K562 (cell line): ENCODE measurements around the gene HDAC7. TPM values are rescaled to one million over a fixed set of nuclear protein-coding genes. Genes with fewer than 3 reads are reported as not detected.

Experiments used
- ATAC-seq: fragments of 200-7000 bp; cut with Tn5 transposase; 3 replicates; pipeline ENCODE4 v1.9.1; 2020; ENCODE audit warnings: moderate library complexity
- BruUV-seq: library from RNA; stranded (reverse); fragments of 400-500 nt; replicated peaks from 2 replicates; lab custom pipeline; 2021; lab: Mats Ljungman, UMichigan
- CTCF ChIA-PET: fragments of 300-600 bp; formaldehyde crosslinking; extraction: SDS; loops from one replicate; lab custom pipeline; 2021; ENCODE audit warnings: low intra/inter-chr PET ratio; lab: Yijun Ruan, JAX
- POLR2A ChIA-PET: fragments of 300-600, 350-650 bp; sonication (Branson Sonifier 250); formaldehyde crosslinking; extraction: SDS; loops from one replicate; lab custom pipeline; 2021; ENCODE audit warnings: antibody characterized with exemption, inconsistent platforms; lab: Yijun Ruan, JAX
- DNase-seq, 4 experiments: peaks; one replicate each; pipeline versions ENCODE4 v3.0.0 to v3.0.0-alpha.2; 2011 to 2018; ENCODE audit warnings: low spot score in 3 of 4, mixed read lengths in 3 of 4; ENCODE audit errors: extremely low read depth in 1 of 4
- FAIRE-seq: peaks from 2 replicates; lab custom pipeline; 2011; peaks lifted over from hg19 to GRCh38; lab: Jason Lieb, UNC
- H2AFZ ChIP-seq: 2 replicates; pipeline ENCODE4 v1.6.0; 2011; ENCODE audit warnings: low read depth, low read length, control low read depth, inconsistent platforms
- H3K27ac ChIP-seq: fragments of 200-600 bp; 3 replicates; pipeline ENCODE4 v1.8.0; 2011; ENCODE audit warnings: low read depth, mild to moderate bottlenecking, control low read depth, inconsistent platforms, low read length, moderate library complexity, mixed read lengths; ENCODE audit errors: extremely low read depth
- H3K27me3 ChIP-seq, 2 experiments: fragments of 300-600 bp in 1 of 2; 2 replicates in 1 of 2; 3 replicates in 1 of 2; pipeline versions ENCODE4 v1.6.0 to v1.8.0; 2011; ENCODE audit warnings: inconsistent platforms in 2 of 2, low read length in 2 of 2, mild to moderate bottlenecking in 1 of 2, mixed read lengths in 1 of 2, moderate library complexity in 1 of 2; ENCODE audit not compliant: control insufficient read depth in 2 of 2, insufficient read depth in 2 of 2
- H3K36me3 ChIP-seq: fragments of 300-600 bp; 3 replicates; pipeline ENCODE4 v1.8.0; 2011; ENCODE audit warnings: mild to moderate bottlenecking, low read length, inconsistent platforms; ENCODE audit not compliant: control insufficient read depth, insufficient read depth
- H3K4me1 ChIP-seq, 2 experiments: fragments of 200-600 bp in 1 of 2; replicated peaks in 1 of 2; 2 replicates in 1 of 2; 3 replicates in 1 of 2; pipeline versions ENCODE4 v1.5.1 to v1.8.0; 2011; ENCODE audit warnings: inconsistent platforms in 2 of 2, low read length in 2 of 2, mild to moderate bottlenecking in 1 of 2, mixed read lengths in 1 of 2, moderate library complexity in 1 of 2; ENCODE audit not compliant: control insufficient read depth in 2 of 2, insufficient read depth in 2 of 2
- H3K4me2 ChIP-seq: 2 replicates; pipeline ENCODE4 v1.6.1; 2011; ENCODE audit warnings: low read length, control low read depth, inconsistent platforms, mixed read lengths; ENCODE audit not compliant: insufficient read depth
- H3K4me3 ChIP-seq: fragments of 200-600 bp; sonication (generic), shearing (Covaris generic); 2 replicates; pipeline ENCODE4 v1.5.1; 2016; ENCODE audit warnings: control low read depth, inconsistent platforms
- H3K79me2 ChIP-seq: fragments of 200-600 bp; 3 replicates; pipeline ENCODE4 v1.8.0; 2011; ENCODE audit warnings: low read length, inconsistent platforms; ENCODE audit not compliant: control insufficient read depth, insufficient read depth
- H3K9ac ChIP-seq, 2 experiments: 2 replicates each; pipeline versions ENCODE4 v1.6.0 to v1.6.1; 2011; ENCODE audit warnings: low read depth in 2 of 2, low read length in 2 of 2, control low read depth in 1 of 2, inconsistent platforms in 1 of 2, mild to moderate bottlenecking in 1 of 2, mixed read lengths in 1 of 2; ENCODE audit not compliant: insufficient read depth in 1 of 2
- H3K9me1 ChIP-seq: one replicate; pipeline ENCODE4 v1.6.0; 2011; ENCODE audit warnings: inconsistent platforms, mild to moderate bottlenecking, low read length, moderate library complexity; ENCODE audit not compliant: control insufficient read depth, insufficient read depth
- H3K9me3 ChIP-seq: replicated peaks from 2 replicates; pipeline ENCODE4 v1.5.1; 2011; ENCODE audit warnings: low read depth, low read length, inconsistent platforms; ENCODE audit not compliant: control insufficient read depth, insufficient read depth
- H4K20me1 ChIP-seq: replicated peaks from 2 replicates; pipeline ENCODE4 v1.6.1; 2011; ENCODE audit warnings: low read length, inconsistent platforms, mixed read lengths; ENCODE audit not compliant: control insufficient read depth, insufficient read depth
- CXXC5 ChIP-seq: fragments of 250-450 bp; sonication (Bioruptor Pico); IDR thresholded peaks from 2 replicates; pipeline ENCODE4 v1.8.0; 2022; ENCODE audit warnings: inconsistent platforms, mild to moderate bottlenecking, moderate library complexity
- FOS ChIP-seq: IDR thresholded peaks from 3 replicates; pipeline ENCODE4 v1.6.1; 2011; ENCODE audit not compliant: insufficient read length; ENCODE audit errors: extremely low read depth
- GMEB1 ChIP-seq: fragments of 250-450 bp; sonication (Bioruptor Pico); IDR thresholded peaks from 2 replicates; pipeline ENCODE4 v1.4.0; 2020; ENCODE audit warnings: mild to moderate bottlenecking
- JUND ChIP-seq, 2 experiments: IDR thresholded peaks; 2 replicates in 1 of 2; 3 replicates in 1 of 2; pipeline ENCODE4 v1.6.1; 2011; ENCODE audit warnings: borderline replicate concordance in 2 of 2, low read depth in 2 of 2, low read length in 2 of 2, improper control_type of control experiment in 1 of 2, missing biosample characterization in 1 of 2, missing genetic modification characterization in 1 of 2, missing genetic modification reagents in 1 of 2
- L3MBTL2 ChIP-seq: fragments of 450-650 bp; IDR thresholded peaks from 2 replicates; pipeline ENCODE4 v1.6.1; 2016; ENCODE audit warnings: mild to moderate bottlenecking, moderate library complexity
- NCOR1 ChIP-seq: fragments of 450-650 bp; IDR thresholded peaks from 2 replicates; pipeline ENCODE4 v1.6.1; 2016; ENCODE audit warnings: mild to moderate bottlenecking, moderate library complexity
- NFYB ChIP-seq: IDR thresholded peaks from 2 replicates; pipeline ENCODE4 v1.6.1; 2011; ENCODE audit warnings: mild to moderate bottlenecking, moderate library complexity; ENCODE audit not compliant: insufficient read length; ENCODE audit errors: extremely low read depth
- PCBP1 ChIP-seq: fragments of 200-400 bp; formaldehyde crosslinking; IDR thresholded peaks from 2 replicates; pipeline ENCODE4 v1.6.1; 2018; ENCODE audit warnings: mild to moderate bottlenecking, low read depth, low read length; ENCODE audit not compliant: poor library complexity, severe bottlenecking
- ZBTB11 ChIP-seq, 3 experiments: fragments of 200-800 bp in 1 of 3; fragments of 250-450 bp in 1 of 3; fragments of 450-650 bp in 1 of 3; sonication (Bioruptor Pico) in 1 of 3; sonication (Bioruptor generic) in 1 of 3; formaldehyde crosslinking in 1 of 3; IDR thresholded peaks; 2 replicates each; pipeline versions ENCODE4 v1.6.1 to v1.8.0; 2016 to 2022; ENCODE audit warnings: mild to moderate bottlenecking in 2 of 3, missing genetic modification characterization in 2 of 3, missing compliant biosample characterization in 1 of 3, moderate library complexity in 1 of 3
- WGBS: fragments of 100-300 bp; shearing (Covaris generic); methylation state at CpG from one replicate; pipeline ENCODE4 v1.1.6; 2016; ENCODE audit warnings: low coverage, mixed read lengths; ENCODE audit not compliant: insufficient coverage; ENCODE audit errors: missing lambda C conversion rate; 5-methylcytosine and 5-hydroxymethylcytosine counted together
- in situ Hi-C: fragments of 300-500 bp; cut with MboI; formaldehyde crosslinking; loops from 4 replicates; pipeline ENCODE4 v1.15.0; 2018; ENCODE audit warnings: inconsistent platforms, mixed read lengths
- intact Hi-C: fragments of 100-400 bp; cut with micrococcal nuclease; formaldehyde crosslinking; loops from 2 replicates; pipeline ENCODE4 v1.14.2; 2022
- polyA plus RNA-seq, 8 experiments: library from polyadenylated mRNA; depleted of rRNA in 4 of 8; stranded (reverse) in 5 of 8; unstranded in 3 of 8; fragments of >200 nt; fragmentation: Nextera tagmentation in 2 of 8; fragmentation: Illumina TruSeq in 1 of 8; extraction: Ambion mirVana in 2 of 8; extraction: Trizol in 1 of 8; gene quantifications; 2 replicates each; pipeline versions ENCODE4 v1.2.1 to v1.2.3, GENCODE V29; 2011 to 2014; ENCODE audit warnings: inconsistent platforms in 1 of 8, missing spikeins in 1 of 8
- total RNA-seq, 7 experiments: library from RNA; depleted of rRNA in 6 of 7; stranded (reverse); fragments of >200 nt in 6 of 7; fragmentation: Illumina TruSeq in 2 of 7; extraction: Trizol in 2 of 7; gene quantifications; 2 replicates each; pipeline versions ENCODE4 v1.2.1 to v1.2.3, GENCODE V29; 2011 to 2021; ENCODE audit warnings: low replicate concordance in 1 of 7

The HDAC7 gene
- total and polyA plus RNA-seq, 9 of the 15 experiments (the other 6 are each of a cell fraction or from before 2014, with no cell fraction given): 2.5 to 129 (median 31.1) TPM

- Histone ChIP-seq H2AFZ (peak overlapping the region; percentile 75), H3K27me3 (no peaks in the 10 kb centered on the region), H3K36me3 (peaks cover 61% of the 10 kb centered on the region), H4K20me1 (peaks cover 8% of the 10 kb centered on the region; the same call in 1 of the 2 replicates), H3K9me3 (no peaks in the 10 kb centered on the region), H3K9ac (peak overlapping the region; percentile 67 to 93), H3K9me1 (peaks cover 6% of the 10 kb centered on the region), H3K4me1 (peaks cover 65 to 77% of the 10 kb centered on the region in 2 experiments), H3K4me3 (peak overlapping the region; percentile 45), H3K4me2 (peak overlapping the region; percentile 91), H3K79me2 (peaks cover 100% of the 10 kb centered on the region), H3K27ac (peak overlapping the region; percentile 91)
- in situ Hi-C loops: no loop called here
- under 1% methylated on average over 33 of the region's 37 CpGs for WGBS
- POLR2A ChIA-PET: interaction anchor here (0.5 to 3.5 kb wide), 16 partner anchors 8 to 642 kb away, joined by 3 to 14 read pairs (median 3); no protein-coding TSS in a partner anchor
- FAIRE-seq (peak; percentile 46), DNase-seq (peak; percentile 86 to 92 (median 88)), ATAC-seq (peak; percentile 84)
- intact Hi-C loops: no loop called here
- CTCF ChIA-PET: no interaction called here
- BruUV-seq: no TSS peak
- TF ChIP-seq GMEB1 (CRISPR knock-in tag) (no peak; the same call in 1 of the 2 replicates), NFYB (no peak), ZBTB11 (CRISPR knock-in tag; IDR thresholded peaks at IDR 0.05) (peak in 1 of 3 experiments; percentile 71; a peak in 2 of 6 replicates), NCOR1 (peak; percentile 85), PCBP1 (no peak), CXXC5 (peak; percentile 80), JUND (IDR thresholded peaks at IDR 0.05; ENCODE audit: borderline replicate concordance, low read depth, low read length) (peak; percentile 93), JUND (tag; IDR thresholded peaks at IDR 0.05; ENCODE audit: borderline replicate concordance, low read depth, low read length) (peak; percentile 88; the same call in 2 of the 3 replicates), L3MBTL2 (peak; percentile 43; the same call in 1 of the 2 replicates), FOS (peak; percentile 33)
Measured at GRCh38 chr12:47812797-47813510, 6.7 kb downstream of the HDAC7 start.
